Measurements from ENCODE around the gene STK17B. TPM values are rescaled to one million over a fixed set of nuclear protein-coding genes. Genes with fewer than 3 reads are reported as not detected.

STK17B gene
- total and polyA plus RNA-seq, 10 of the 15 experiments (the other 5 are each of a cell fraction or from before 2014, with no cell fraction given) = 21.2 to 108 (median 53.7) TPM

DNA sequence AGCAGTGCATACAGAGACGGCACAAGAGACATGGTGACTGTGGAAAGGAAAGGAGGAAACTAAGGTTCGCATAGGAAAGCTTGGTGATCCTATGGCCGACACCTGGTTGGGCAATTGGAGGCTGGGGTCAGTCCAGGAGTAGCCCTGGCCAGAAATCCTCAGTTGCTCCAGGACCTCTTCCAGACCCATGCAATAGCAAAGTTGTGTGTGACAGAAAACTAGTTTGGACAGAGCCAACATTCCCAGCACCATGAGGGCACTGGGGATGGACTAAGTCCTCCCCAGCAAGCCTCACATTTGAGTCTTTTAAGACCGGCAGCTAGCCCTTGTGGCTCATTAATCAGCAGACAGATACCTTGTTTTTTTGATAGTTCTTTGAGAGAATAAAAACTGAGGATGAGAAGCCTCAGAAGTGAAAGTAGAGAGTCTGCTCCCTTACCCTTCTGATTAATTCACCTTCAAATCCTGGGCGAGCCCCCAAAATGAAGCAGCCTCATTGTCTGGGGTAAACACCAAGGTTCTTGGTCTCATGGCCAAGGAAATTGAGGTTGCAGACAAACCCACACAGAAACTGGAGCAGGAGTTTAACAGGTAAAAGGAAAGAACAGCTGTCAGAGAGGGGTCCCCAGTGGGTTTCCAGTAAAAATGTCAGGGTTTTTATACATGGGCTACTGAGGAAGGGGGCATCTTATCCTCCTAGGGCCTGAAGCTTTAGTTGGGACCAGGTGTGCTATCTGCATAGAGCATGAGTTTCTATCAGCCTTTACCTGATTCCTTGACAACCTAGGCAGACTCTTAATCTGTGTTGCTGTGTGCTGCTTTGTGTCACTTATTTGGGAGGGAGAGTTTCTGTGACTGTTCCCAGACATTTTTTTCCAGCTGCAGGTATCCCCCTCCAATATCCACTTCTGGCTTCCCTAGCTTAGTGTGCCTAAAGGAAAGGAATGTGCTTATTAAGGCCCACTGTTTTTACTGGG is 39.1 kb downstream of the STK17B start:
- DNase-seq (ENCODE audit: low read depth, low spot score) = no peak
- RAD21 ChIA-PET (ENCODE audit: unreplicated experiment) = interaction anchor here (0.8 to 2.3 kb wide), 10 partner anchors 19 to 322 kb away, joined by 3 to 9 read pairs (median 4); no protein-coding TSS in a partner anchor
- FAIRE-seq = no peak
- CTCF ChIA-PET = interaction anchor here (0.8 to 1.8 kb wide), 10 partner anchors 8 to 321 kb away, joined by 3 to 11 read pairs (median 4); no protein-coding TSS in a partner anchor
- H3K4me1 ChIP-seq (ENCODE audit: control insufficient read depth, insufficient read depth, low read length) = no peaks in the 10 kb centered on the region
- SMC1A ChIA-PET (ENCODE audit: uncharacterized antibody, unreplicated experiment) = interaction anchor here (0.9 to 4.5 kb wide), 13 partner anchors 9 to 322 kb away, joined by 3 to 26 read pairs (median 4); no protein-coding TSS in a partner anchor
- H3K4me2 ChIP-seq (ENCODE audit: control insufficient read depth, insufficient read depth) = no peak overlapping the region
- peaks cover under 1 to 11% of the 10 kb centered on the region in 2 experiments; a peak in 3 of 4 replicates for H3K36me3 ChIP-seq (ENCODE audit: control insufficient read depth in 2 of 2, insufficient read depth in 2 of 2, low read length in 1 of 2)
- in situ Hi-C loops (cut with MboI) (no loop called here), intact Hi-C loops (cut with micrococcal nuclease; ENCODE audit: unreplicated experiment) (loop anchor here (1.0 to 5.0 kb wide), 3 partner anchors 55 to 205 kb away; no protein-coding TSS in a partner anchor)
- H3K9me3 ChIP-seq (replicated peaks; ENCODE audit: control insufficient read depth, insufficient read depth, low read length) = peaks cover 37% of the 10 kb centered on the region
- no peak overlapping the region for H3K4me3 ChIP-seq
- POLR2A ChIA-PET = interaction anchor here (1.0 kb wide), 1 partner anchor 10 kb away, joined by 3 read pairs; no protein-coding TSS in a partner anchor
- ATAC-seq = peak; percentile 53
- no peak overlapping the region for H3K27ac ChIP-seq (ENCODE audit: control insufficient read depth, insufficient read depth)
- no peaks in the 10 kb centered on the region for H3K79me2 ChIP-seq (ENCODE audit: control insufficient read depth, insufficient read depth, low read length)
- no peak overlapping the region for H2AFZ ChIP-seq (ENCODE audit: control insufficient read depth, low read depth, low read length)
- no peaks in the 10 kb centered on the region for H4K20me1 ChIP-seq (ENCODE audit: control insufficient read depth, insufficient read depth)
- H3K9ac ChIP-seq (ENCODE audit: control insufficient read depth, insufficient read depth, low read length) = no peak overlapping the region
- BruUV-seq (replicated peaks) = no TSS peak
- H3K27me3 ChIP-seq (replicated peaks in 1 of 2; ENCODE audit: control insufficient read depth in 2 of 2, insufficient read depth in 2 of 2, low read length in 1 of 2) = no peaks in the 10 kb centered on the region
- 86% methylated on average over 5 of the region's 5 CpGs for WGBS (ENCODE audit: insufficient coverage, insufficient replicate concordance, low lambda C conversion rate, missing lambda C conversion rate)
- no peak for TF ChIP-seq CBX3 (IDR thresholded peaks at IDR 0.05; ENCODE audit: borderline replicate concordance, low read depth)
- TF ChIP-seq NRF1 (conservative IDR thresholded peaks at IDR 0.05; ENCODE audit: low read depth, low read length) = no peak
- TF ChIP-seq RAD21 (IDR thresholded peaks at IDR 0.05; ENCODE audit: insufficient read depth, low read depth, low read length) = no peak
- TF ChIP-seq PML (IDR thresholded peaks at IDR 0.05; ENCODE audit: low read length) = 0 out of 2 replicates have a peak, but pooled peaks have one; percentile 28
- TF ChIP-seq, protein P1, sequence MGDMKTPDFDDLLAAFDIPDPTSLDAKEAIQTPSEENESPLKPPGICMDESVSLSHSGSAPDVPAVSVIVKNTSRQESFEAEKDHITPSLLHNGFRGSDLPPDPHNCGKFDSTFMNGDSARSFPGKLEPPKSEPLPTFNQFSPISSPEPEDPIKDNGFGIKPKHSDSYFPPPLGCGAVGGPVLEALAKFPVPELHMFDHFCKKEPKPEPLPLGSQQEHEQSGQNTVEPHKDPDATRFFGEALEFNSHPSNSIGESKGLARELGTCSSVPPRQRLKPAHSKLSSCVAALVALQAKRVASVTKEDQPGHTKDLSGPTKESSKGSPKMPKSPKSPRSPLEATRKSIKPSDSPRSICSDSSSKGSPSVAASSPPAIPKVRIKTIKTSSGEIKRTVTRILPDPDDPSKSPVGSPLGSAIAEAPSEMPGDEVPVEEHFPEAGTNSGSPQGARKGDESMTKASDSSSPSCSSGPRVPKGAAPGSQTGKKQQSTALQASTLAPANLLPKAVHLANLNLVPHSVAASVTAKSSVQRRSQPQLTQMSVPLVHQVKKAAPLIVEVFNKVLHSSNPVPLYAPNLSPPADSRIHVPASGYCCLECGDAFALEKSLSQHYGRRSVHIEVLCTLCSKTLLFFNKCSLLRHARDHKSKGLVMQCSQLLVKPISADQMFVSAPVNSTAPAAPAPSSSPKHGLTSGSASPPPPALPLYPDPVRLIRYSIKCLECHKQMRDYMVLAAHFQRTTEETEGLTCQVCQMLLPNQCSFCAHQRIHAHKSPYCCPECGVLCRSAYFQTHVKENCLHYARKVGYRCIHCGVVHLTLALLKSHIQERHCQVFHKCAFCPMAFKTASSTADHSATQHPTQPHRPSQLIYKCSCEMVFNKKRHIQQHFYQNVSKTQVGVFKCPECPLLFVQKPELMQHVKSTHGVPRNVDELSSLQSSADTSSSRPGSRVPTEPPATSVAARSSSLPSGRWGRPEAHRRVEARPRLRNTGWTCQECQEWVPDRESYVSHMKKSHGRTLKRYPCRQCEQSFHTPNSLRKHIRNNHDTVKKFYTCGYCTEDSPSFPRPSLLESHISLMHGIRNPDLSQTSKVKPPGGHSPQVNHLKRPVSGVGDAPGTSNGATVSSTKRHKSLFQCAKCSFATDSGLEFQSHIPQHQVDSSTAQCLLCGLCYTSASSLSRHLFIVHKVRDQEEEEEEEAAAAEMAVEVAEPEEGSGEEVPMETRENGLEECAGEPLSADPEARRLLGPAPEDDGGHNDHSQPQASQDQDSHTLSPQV (IDR thresholded peaks at IDR 0.05) = no peak
- TF ChIP-seq POLR2AphosphoS5 (IDR thresholded peaks at IDR 0.05; ENCODE audit: low read length) = 0 out of 2 replicates have a peak, but pooled peaks have one; percentile 61
- 0 out of 2 replicates have a peak, but pooled peaks have one; percentile 49 for TF ChIP-seq CBX5 (IDR thresholded peaks at IDR 0.05; ENCODE audit: low read depth)
- TF ChIP-seq SREBF1 (IDR thresholded peaks at IDR 0.05; ENCODE audit: low read length) = no peak
- TF ChIP-seq CHD1 (IDR thresholded peaks at IDR 0.05; ENCODE audit: low read depth, low read length) = no peak
- no peak for TF ChIP-seq NR2C1 (IDR thresholded peaks at IDR 0.05)
- TF ChIP-seq ZBED1 (IDR thresholded peaks at IDR 0.05; ENCODE audit: borderline replicate concordance) = no peak
- TF ChIP-seq, protein P2, sequence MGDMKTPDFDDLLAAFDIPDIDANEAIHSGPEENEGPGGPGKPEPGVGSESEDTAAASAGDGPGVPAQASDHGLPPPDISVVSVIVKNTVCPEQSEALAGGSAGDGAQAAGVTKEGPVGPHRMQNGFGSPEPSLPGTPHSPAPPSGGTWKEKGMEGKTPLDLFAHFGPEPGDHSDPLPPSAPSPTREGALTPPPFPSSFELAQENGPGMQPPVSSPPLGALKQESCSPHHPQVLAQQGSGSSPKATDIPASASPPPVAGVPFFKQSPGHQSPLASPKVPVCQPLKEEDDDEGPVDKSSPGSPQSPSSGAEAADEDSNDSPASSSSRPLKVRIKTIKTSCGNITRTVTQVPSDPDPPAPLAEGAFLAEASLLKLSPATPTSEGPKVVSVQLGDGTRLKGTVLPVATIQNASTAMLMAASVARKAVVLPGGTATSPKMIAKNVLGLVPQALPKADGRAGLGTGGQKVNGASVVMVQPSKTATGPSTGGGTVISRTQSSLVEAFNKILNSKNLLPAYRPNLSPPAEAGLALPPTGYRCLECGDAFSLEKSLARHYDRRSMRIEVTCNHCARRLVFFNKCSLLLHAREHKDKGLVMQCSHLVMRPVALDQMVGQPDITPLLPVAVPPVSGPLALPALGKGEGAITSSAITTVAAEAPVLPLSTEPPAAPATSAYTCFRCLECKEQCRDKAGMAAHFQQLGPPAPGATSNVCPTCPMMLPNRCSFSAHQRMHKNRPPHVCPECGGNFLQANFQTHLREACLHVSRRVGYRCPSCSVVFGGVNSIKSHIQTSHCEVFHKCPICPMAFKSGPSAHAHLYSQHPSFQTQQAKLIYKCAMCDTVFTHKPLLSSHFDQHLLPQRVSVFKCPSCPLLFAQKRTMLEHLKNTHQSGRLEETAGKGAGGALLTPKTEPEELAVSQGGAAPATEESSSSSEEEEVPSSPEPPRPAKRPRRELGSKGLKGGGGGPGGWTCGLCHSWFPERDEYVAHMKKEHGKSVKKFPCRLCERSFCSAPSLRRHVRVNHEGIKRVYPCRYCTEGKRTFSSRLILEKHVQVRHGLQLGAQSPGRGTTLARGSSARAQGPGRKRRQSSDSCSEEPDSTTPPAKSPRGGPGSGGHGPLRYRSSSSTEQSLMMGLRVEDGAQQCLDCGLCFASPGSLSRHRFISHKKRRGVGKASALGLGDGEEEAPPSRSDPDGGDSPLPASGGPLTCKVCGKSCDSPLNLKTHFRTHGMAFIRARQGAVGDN (IDR thresholded peaks at IDR 0.05) = 0 out of 2 replicates have a peak, but pooled peaks have one; percentile 13
- TF ChIP-seq EED (IDR thresholded peaks at IDR 0.05; ENCODE audit: low read depth) = no peak
- TF ChIP-seq TARDBP (IDR thresholded peaks at IDR 0.05; ENCODE audit: borderline replicate concordance) = no peak
- TF ChIP-seq POLR2AphosphoS2 (IDR thresholded peaks at IDR 0.05; ENCODE audit: low read depth, low read length) = peak; percentile 76; the same call in 1 of the 2 replicates

Measured in GM12878 (cell line).